GM21528 (cell line): ENCODE data around the gene TDP2.
"Not testable (repeated sequence)": the region's sequence is repeated elsewhere in the genome, so short reads cannot be mapped to it uniquely, and the experiment has no call there.

Experiments used
- ATAC-seq: cut with Tn5 transposase; IDR thresholded peaks from one replicate; pipeline ENCODE4 v1.9.1; 2021; ENCODE audit warnings: mild to moderate bottlenecking, moderate library complexity; ENCODE audit not compliant: unreplicated experiment, low FRiP score

The TDP2 gene

GRCh38 chr6:24655215-24655614, 11.5 kb downstream of the TDP2 start:
- no peak for ATAC-seq

GRCh38 chr6:24650365-24650764, 16.3 kb downstream of the TDP2 start:
- no peak for ATAC-seq

GRCh38 chr6:24649691-24650090, 17.0 kb downstream of the TDP2 start:
- no peak for ATAC-seq

- ATAC-seq = no peak
Measured at GRCh38 chr6:24648276-24648675, 18.4 kb downstream of the TDP2 start.

- ATAC-seq = no peak
Measured at GRCh38 chr6:24646771-24647170, 19.9 kb downstream of the TDP2 start.

GRCh38 chr6:24644377-24644776, 22.3 kb downstream of the TDP2 start:
- ATAC-seq = no peak

- no peak for ATAC-seq
Measured at GRCh38 chr6:24643920-24644319, 22.8 kb downstream of the TDP2 start.

GRCh38 chr6:24642061-24642460, 24.6 kb downstream of the TDP2 start:
- ATAC-seq = no peak

GRCh38 chr6:24640631-24641030, 26.1 kb downstream of the TDP2 start:
- ATAC-seq = not testable (repeated sequence)

GRCh38 chr6:24640166-24640565, 26.5 kb downstream of the TDP2 start:
- ATAC-seq = no peak

- no peak for ATAC-seq
Measured at GRCh38 chr6:24636681-24637080, 30.0 kb downstream of the TDP2 start.

- no peak for ATAC-seq
Measured at GRCh38 chr6:24632573-24632972, 34.1 kb downstream of the TDP2 start.

GRCh38 chr6:24631671-24632070, 35.0 kb downstream of the TDP2 start:
- no peak for ATAC-seq

- no peak for ATAC-seq
Measured at GRCh38 chr6:24630856-24631505, 35.7 kb downstream of the TDP2 start.

- ATAC-seq = no peak
Measured at GRCh38 chr6:24621626-24622289, 44.9 kb downstream of the TDP2 start.

GRCh38 chr6:24620637-24621036, 46.1 kb downstream of the TDP2 start:
- ATAC-seq = no peak

- no peak for ATAC-seq
Measured at GRCh38 chr6:24619661-24620060, 47.0 kb downstream of the TDP2 start.

GRCh38 chr6:24614648-24615047, 52.1 kb downstream of the TDP2 start:
- ATAC-seq = no peak

- ATAC-seq = no peak
Measured at GRCh38 chr6:24614043-24614420, 52.7 kb downstream of the TDP2 start.

- ATAC-seq = no peak
Measured at GRCh38 chr6:24613361-24614042, 53.2 kb downstream of the TDP2 start.

GRCh38 chr6:24610672-24611071, 56.0 kb downstream of the TDP2 start:
- ATAC-seq = no peak
